Hepatocyte (in vitro differentiated cells): ENCODE data around the gene MON1A. TPM values are rescaled to one million over a fixed set of nuclear protein-coding genes. Genes with fewer than 3 reads are reported as not detected.
A peak's percentile ranks its signal among the peaks of the same experiment; 100 is the strongest.

Experiments
- DNase-seq: peaks from one replicate; pipeline ENCODE4 v3.0.0-alpha.2; 2016; ENCODE audit warnings: low spot score
- H2AFZ ChIP-seq: fragments of 200-600 bp; sonication (generic); 2 replicates; pipeline ENCODE4 v1.6.0; 2016; ENCODE audit warnings: antibody characterized with exemption, mild to moderate bottlenecking
- H3K27ac ChIP-seq: fragments of 200-600 bp; sonication (generic); 2 replicates; pipeline ENCODE4 v1.5.1; 2016; ENCODE audit warnings: mild to moderate bottlenecking
- H3K27me3 ChIP-seq: fragments of 200-600 bp; sonication (generic); 2 replicates; pipeline ENCODE4 v1.6.1; 2016
- H3K36me3 ChIP-seq: fragments of 200-600 bp; sonication (generic); replicated peaks from 2 replicates; pipeline ENCODE4 v1.5.1; 2016; ENCODE audit warnings: low read depth; ENCODE audit not compliant: insufficient read depth
- H3K4me1 ChIP-seq: fragments of 200-600 bp; sonication (generic); 2 replicates; pipeline ENCODE4 v1.5.1; 2016; ENCODE audit warnings: mild to moderate bottlenecking, moderate library complexity; ENCODE audit not compliant: insufficient read depth
- H3K4me2 ChIP-seq: fragments of 200-600 bp; sonication (generic); 2 replicates; pipeline ENCODE4 v1.6.0; 2016
- H3K4me3 ChIP-seq: fragments of 200-600 bp; sonication (generic); 2 replicates; pipeline ENCODE4 v1.5.1; 2016; ENCODE audit warnings: mild to moderate bottlenecking
- H3K79me2 ChIP-seq: fragments of 200-600 bp; sonication (generic); 2 replicates; pipeline ENCODE4 v1.6.0; 2017; ENCODE audit warnings: mild to moderate bottlenecking
- H3K9me2 ChIP-seq: fragments of 200-600 bp; sonication (generic); replicated peaks from 2 replicates; pipeline ENCODE4 v1.6.0; 2017; ENCODE audit warnings: mild to moderate bottlenecking; ENCODE audit not compliant: insufficient read depth
- H3K9me3 ChIP-seq: fragments of 200-600 bp; sonication (generic); 2 replicates; pipeline ENCODE4 v1.5.1; 2016; ENCODE audit warnings: low read depth, mild to moderate bottlenecking
- H4K20me1 ChIP-seq: fragments of 200-600 bp; sonication (generic); 2 replicates; pipeline ENCODE4 v1.6.0; 2016; ENCODE audit warnings: mild to moderate bottlenecking; ENCODE audit not compliant: insufficient read depth, poor library complexity, severe bottlenecking
- CTCF ChIP-seq: fragments of 200-600 bp; sonication (generic); IDR thresholded peaks from 2 replicates; pipeline ENCODE4 v1.5.1; 2016; ENCODE audit warnings: antibody characterized with exemption, mild to moderate bottlenecking; ENCODE audit not compliant: poor library complexity
- EZH2 ChIP-seq: fragments of 200-600 bp; sonication (generic); IDR thresholded peaks from 2 replicates; pipeline ENCODE4 v1.6.1; 2016; ENCODE audit warnings: antibody characterized with exemption, mild to moderate bottlenecking, borderline replicate concordance
- EZH2phosphoT487 ChIP-seq: fragments of 200-600 bp; sonication (generic); IDR thresholded peaks from one replicate; pipeline ENCODE4 v1.6.1; 2018; ENCODE audit warnings: antibody characterized with exemption, mild to moderate bottlenecking, low read depth, moderate library complexity; ENCODE audit not compliant: unreplicated experiment, severe bottlenecking
- WGBS: methylation state at CpG from one replicate; pipeline ENCODE4 v1.1.6; 2016; ENCODE audit warnings: low lambda C conversion rate; ENCODE audit errors: missing lambda C conversion rate; 5-methylcytosine and 5-hydroxymethylcytosine counted together
- polyA plus RNA-seq: library from polyadenylated mRNA; unstranded; fragments of >200 nt; fragmentation: Nextera tagmentation; extraction: Ambion mirVana; gene quantifications from 2 replicates; pipeline ENCODE4 v1.2.1, GENCODE V29; 2016
- total RNA-seq: library from RNA; depleted of rRNA; stranded (reverse); fragments of >200 nt; gene quantifications from 2 replicates; pipeline ENCODE4 v1.2.3, GENCODE V29; 2014

MON1A gene
- total and polyA plus RNA-seq, 2 experiments from 2014 or later = 9.5 to 10.7 TPM

GRCh38 chr3:49899815-49900214 lies 29.8 kb downstream of the MON1A start:
- Histone ChIP-seq H3K27me3 (no peaks in the 10 kb centered on the region), H3K9me2 (no peaks in the 10 kb centered on the region)

GRCh38 chr3:49898991-49899390 lies 30.6 kb downstream of the MON1A start:
- no peaks in the 10 kb centered on the region for H3K9me3 ChIP-seq
- H3K4me2 ChIP-seq = no peak overlapping the region
- H3K27ac ChIP-seq = no peak overlapping the region
- H3K27me3 ChIP-seq = no peaks in the 10 kb centered on the region
- H3K79me2 ChIP-seq = no peaks in the 10 kb centered on the region
- H3K36me3 ChIP-seq = no peaks in the 10 kb centered on the region
- no peak overlapping the region for H2AFZ ChIP-seq
- H3K4me3 ChIP-seq = no peak overlapping the region
- H3K9me2 ChIP-seq = no peaks in the 10 kb centered on the region
- H4K20me1 ChIP-seq = no peaks in the 10 kb centered on the region
- TF ChIP-seq EZH2phosphoT487 (no peak), CTCF (no peak), EZH2 (no peak)
- H3K4me1 ChIP-seq = peaks cover 18% of the 10 kb centered on the region
- DNase-seq = no peak
- WGBS = 85% methylated on average over 6 of the region's 6 CpGs

More at GRCh38 chr3:49899815-49900214, 29.8 kb downstream of the MON1A start:
- H3K4me1 ChIP-seq = peaks cover 20% of the 10 kb centered on the region
- no peaks in the 10 kb centered on the region for H3K79me2 ChIP-seq
- no peak overlapping the region for H3K4me3 ChIP-seq
- H3K36me3 ChIP-seq = no peaks in the 10 kb centered on the region
- no peak for DNase-seq
- peak overlapping the region; percentile 87 for H3K27ac ChIP-seq
- H3K9me3 ChIP-seq = no peaks in the 10 kb centered on the region
- H2AFZ ChIP-seq = no peak overlapping the region
- 75% methylated on average over 5 of the region's 5 CpGs for WGBS
- TF ChIP-seq CTCF (no peak), EZH2phosphoT487 (no peak), EZH2 (no peak)
- H3K4me2 ChIP-seq = no peak overlapping the region
- H4K20me1 ChIP-seq = no peaks in the 10 kb centered on the region

- peaks cover 7% of the 10 kb centered on the region for H3K4me1 ChIP-seq
- H3K4me2 ChIP-seq = no peak overlapping the region
- no peaks in the 10 kb centered on the region for H3K36me3 ChIP-seq
- H4K20me1 ChIP-seq = no peaks in the 10 kb centered on the region
- H3K9me2 ChIP-seq = no peaks in the 10 kb centered on the region
- no peak for DNase-seq
- 88% methylated on average over 5 of the region's 5 CpGs for WGBS
- no peaks in the 10 kb centered on the region for H3K79me2 ChIP-seq
- H3K27ac ChIP-seq = no peak overlapping the region
- no peak for TF ChIP-seq EZH2
- TF ChIP-seq EZH2phosphoT487 = no peak
- no peak for TF ChIP-seq CTCF
- no peak overlapping the region for H3K4me3 ChIP-seq
- H2AFZ ChIP-seq = no peak overlapping the region
- no peaks in the 10 kb centered on the region for H3K27me3 ChIP-seq
- no peaks in the 10 kb centered on the region for H3K9me3 ChIP-seq
Measured at GRCh38 chr3:49896345-49896744, 33.3 kb downstream of the MON1A start.

- Histone ChIP-seq H3K4me2 (no peak overlapping the region), H4K20me1 (no peaks in the 10 kb centered on the region), H2AFZ (no peak overlapping the region), H3K4me3 (no peak overlapping the region), H3K79me2 (no peaks in the 10 kb centered on the region), H3K9me2 (no peaks in the 10 kb centered on the region), H3K27ac (no peak overlapping the region), H3K4me1 (peaks cover 2% of the 10 kb centered on the region), H3K9me3 (no peaks in the 10 kb centered on the region), H3K36me3 (no peaks in the 10 kb centered on the region), H3K27me3 (no peaks in the 10 kb centered on the region)
- 96% methylated on average over 9 of the region's 9 CpGs for WGBS
- DNase-seq = no peak
- no peak for TF ChIP-seq EZH2phosphoT487
- TF ChIP-seq EZH2 = no peak
- no peak for TF ChIP-seq CTCF
Measured at GRCh38 chr3:49895791-49896190, 33.8 kb downstream of the MON1A start.
